HEK293T (cell line): ENCODE results near the gene JPH2.

ENCODE experiments used
- CTBP1 ChIP-seq: fragments of 450-650 bp; IDR thresholded peaks from 2 replicates; pipeline ENCODE4 v1.6.1; 2016; ENCODE audit warnings: borderline replicate concordance
- ELF4 ChIP-seq: fragments of 450-650 bp; IDR thresholded peaks from 2 replicates; pipeline ENCODE4 v1.6.1; 2017; ENCODE audit warnings: antibody characterized with exemption
- HDGF ChIP-seq: fragments of 450-650 bp; IDR thresholded peaks from 2 replicates; pipeline ENCODE4 v1.6.1; 2017; ENCODE audit warnings: antibody characterized with exemption, borderline replicate concordance
- L3MBTL2 ChIP-seq: fragments of 450-650 bp; conservative IDR thresholded peaks from 2 replicates; pipeline ENCODE4 v1.6.1; 2016; ENCODE audit warnings: mild to moderate bottlenecking
- LEF1 ChIP-seq: fragments of 450-650 bp; IDR thresholded peaks from 2 replicates; pipeline ENCODE4 v1.6.1; 2017; ENCODE audit warnings: mild to moderate bottlenecking, borderline replicate concordance
- NFRKB ChIP-seq: fragments of 450-650 bp; IDR thresholded peaks from 2 replicates; pipeline ENCODE4 v1.6.1; 2016; ENCODE audit warnings: mild to moderate bottlenecking, moderate library complexity
- SP1 ChIP-seq: fragments of 450-650 bp; IDR thresholded peaks from 2 replicates; pipeline ENCODE4 v1.6.1; 2017

DNA sequence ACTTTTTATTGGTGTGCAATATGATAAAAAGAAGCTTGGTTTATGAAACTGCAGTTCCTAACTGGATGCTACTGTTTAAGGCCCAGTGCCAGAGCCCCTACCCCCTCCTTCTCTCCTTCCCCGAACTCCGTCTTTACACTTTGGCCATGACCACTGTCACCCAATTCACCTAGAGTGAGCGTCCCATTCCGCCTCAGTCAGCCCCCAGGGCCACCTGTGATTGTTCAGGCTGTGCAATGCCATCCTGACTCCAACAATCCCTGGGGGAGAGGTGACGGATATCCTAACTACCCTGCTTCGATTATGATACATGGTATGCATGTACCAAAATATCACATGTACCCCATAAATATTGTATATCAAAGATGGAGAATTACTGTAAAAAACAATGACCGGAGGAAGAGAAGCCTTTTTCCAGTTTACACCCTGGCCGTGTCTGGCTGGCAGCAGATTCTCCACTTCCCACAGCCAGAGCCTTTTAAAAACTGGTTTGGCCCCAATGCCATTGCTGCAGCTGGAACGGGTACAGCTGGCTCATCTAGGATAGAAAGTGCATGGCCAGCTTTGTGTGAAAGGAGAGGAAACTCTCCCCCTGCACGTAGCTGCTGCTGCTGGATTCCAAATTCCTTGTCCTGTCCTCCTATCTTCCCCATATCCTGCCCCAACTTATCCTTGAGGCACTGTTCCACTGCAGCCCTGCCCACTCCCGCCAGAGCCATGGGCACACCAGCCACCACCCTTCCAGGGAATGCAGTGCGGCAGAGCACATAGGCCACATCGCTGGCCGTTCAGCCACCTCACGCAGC is 99.7 kb downstream of the JPH2 start:
- TF ChIP-seq ELF4 (no peak), SP1 (no peak), HDGF (no peak), L3MBTL2 (no peak), LEF1 (no peak), CTBP1 (no peak), NFRKB (no peak)
